ENCODE data around the gene SAT1.
"Not testable (repeated sequence)": the region's sequence is repeated elsewhere in the genome, so short reads cannot be mapped to it uniquely, and the experiment has no call there.

The SAT1 gene

GRCh38 chrX:23782863-23783588, at the start of gene SAT1:
TSS of gene SAT1 (plus strand) at chrX:23783173. CDS start at chrX:23783352, 179 bp downstream.
- peak; percentile 86 to 88 for DNase-seq (ENCODE audit: low read depth in 2 of 2)

- DNase-seq (ENCODE audit: low read depth in 2 of 2), result no peak
Observed at GRCh38 chrX:23736030-23736429, 46.9 kb upstream of the SAT1 start.

GRCh38 chrX:23737413-23737812, 45.6 kb upstream of the SAT1 start:
- DNase-seq (ENCODE audit: low read depth in 2 of 2), result no peak

DNA sequence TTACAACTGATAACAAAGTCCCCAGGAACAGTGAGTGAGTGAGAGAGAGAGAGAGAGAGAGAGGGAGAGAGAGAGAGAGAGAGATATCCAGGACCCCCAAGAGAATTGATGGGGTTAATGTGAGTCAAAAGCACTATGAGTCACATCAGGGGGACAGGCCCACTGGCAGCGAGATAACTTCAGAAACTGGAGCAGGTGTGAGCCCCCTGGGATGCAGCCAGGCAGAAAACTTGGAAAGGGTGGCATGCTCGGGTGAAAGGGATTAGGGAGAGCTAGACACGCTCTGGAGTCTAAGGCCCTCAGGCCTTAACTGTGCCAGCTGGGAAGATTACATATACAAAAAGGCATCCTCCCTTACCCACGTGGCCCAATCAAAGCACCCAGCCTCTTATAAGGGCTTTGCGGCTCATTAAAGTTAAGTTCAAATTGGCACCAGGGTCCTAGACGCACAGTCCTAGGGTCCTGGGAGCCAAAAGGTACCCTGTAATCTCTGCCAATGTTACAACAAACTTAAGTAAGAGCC, 40.7 kb upstream of the SAT1 start:
- no peak for DNase-seq (ENCODE audit: low read depth in 2 of 2)

GRCh38 chrX:23742697-23743622, 40.0 kb upstream of the SAT1 start, which contains the start of gene ACOT9:
TSS of gene ACOT9 (minus strand) at chrX:23743276. CDS start at chrX:23743144, 132 bp downstream.
- peak; percentile 60 to 61 for DNase-seq (ENCODE audit: low read depth in 2 of 2)

DNA sequence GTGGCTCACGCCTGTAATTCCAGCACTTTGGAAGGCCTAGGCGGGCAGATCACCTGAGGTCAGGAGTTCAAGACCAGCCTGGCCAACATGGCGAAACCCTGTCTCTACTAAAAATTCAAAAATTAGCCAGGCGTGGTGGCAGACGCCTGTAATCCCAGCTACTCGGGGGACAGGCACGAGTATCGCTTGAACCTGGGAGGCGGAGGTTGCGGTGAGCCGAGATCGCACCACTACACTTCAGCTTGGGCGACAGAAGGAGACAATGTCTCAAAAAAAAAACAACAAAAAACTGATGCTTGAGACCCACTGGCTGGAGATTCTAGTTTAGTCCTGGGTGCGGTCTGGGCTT, 39.4 kb upstream of the SAT1 start:
- DNase-seq (ENCODE audit: low read depth in 2 of 2), result not testable (repeated sequence)

GRCh38 chrX:23745786-23746185, 37.2 kb upstream of the SAT1 start:
- no peak for DNase-seq (ENCODE audit: low read depth in 2 of 2)

GRCh38 chrX:23749129-23749528, 33.8 kb upstream of the SAT1 start:
- no peak for DNase-seq (ENCODE audit: low read depth in 2 of 2)

DNA sequence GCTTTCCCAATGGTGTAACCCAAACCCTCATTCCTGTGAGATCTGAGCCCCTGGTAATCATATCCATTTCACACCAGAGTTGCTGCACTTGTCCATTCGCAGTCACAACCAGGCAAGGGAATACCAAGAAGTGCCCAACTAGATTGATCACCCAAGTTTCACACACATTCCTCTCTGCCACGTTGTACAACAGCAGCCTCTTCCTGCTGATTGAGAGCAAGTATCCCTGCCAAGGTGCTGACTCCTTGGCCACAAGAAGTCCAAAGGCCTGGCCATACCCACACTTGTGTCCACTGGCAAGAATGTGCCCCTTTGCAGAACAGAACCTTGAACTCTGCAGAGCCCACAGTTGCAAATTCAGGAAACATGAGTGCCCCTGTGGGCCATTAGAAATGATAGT, 33.4 kb upstream of the SAT1 start:
- no peak for DNase-seq (ENCODE audit: low read depth in 2 of 2)

GRCh38 chrX:23752740-23753415, 30.1 kb upstream of the SAT1 start:
- DNase-seq (ENCODE audit: low read depth in 2 of 2), result no peak

DNA sequence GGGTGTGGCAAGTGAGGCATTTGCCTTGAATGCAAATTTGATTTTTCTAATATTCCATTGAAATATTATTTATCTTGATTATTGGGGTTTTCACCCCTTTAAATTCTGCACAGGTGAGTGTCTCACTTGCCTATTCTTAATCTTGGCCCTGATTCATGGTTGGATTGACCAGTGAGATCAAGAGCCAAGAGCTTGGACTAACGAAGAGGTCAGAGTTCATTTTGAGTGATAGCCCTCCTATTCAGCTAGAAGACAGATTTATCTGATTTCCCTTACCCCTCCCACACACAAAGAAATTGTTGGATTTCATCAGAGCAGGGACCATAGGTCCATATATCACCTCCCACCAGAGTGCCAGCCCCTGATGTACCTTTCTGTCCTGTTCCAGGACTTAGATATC, 28.3 kb upstream of the SAT1 start:
- DNase-seq (ENCODE audit: low read depth in 2 of 2), result no peak

DNA sequence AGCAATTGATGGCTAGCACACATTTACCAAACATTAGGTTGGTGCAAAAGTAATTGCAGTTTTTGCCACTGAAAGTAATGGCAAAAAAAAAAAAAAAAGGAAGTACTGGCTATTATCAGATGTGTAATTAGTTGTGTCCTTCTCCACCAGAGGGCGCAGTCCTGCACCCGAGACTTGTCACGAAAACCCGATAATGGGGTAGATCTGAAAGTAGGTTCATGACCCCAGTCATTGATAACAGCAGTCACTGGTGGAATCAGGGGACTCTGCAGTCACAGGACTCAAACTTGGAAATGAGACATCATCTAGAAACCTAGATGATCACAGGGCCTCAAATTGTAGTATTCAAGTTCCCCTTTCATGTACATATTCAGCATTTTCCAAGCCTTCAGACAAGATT, 26.8 kb upstream of the SAT1 start:
- DNase-seq (ENCODE audit: low read depth in 2 of 2), result peak; percentile 16 to 28

DNA sequence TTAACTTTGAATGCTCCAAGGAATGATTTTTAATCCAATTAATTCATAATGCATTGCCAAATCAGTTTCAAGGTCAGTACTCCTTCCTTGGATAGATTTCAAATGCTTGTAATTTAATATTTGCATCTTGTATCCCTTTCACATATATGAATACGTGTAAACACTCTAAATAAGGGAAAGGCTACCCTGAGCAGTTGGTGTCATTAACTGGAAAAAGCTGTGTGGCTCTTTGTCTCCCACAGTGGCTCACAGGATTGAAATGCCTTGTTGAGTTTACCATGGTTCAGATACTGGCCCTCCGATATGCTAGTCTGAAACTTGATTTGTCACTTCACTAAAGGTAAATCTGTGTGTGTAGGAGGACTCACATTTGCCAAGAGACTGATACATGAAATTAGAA, 23.2 kb upstream of the SAT1 start:
- DNase-seq (ENCODE audit: low read depth in 2 of 2), result no peak

GRCh38 chrX:23764188-23764984, 18.6 kb upstream of the SAT1 start:
- no peak for DNase-seq (ENCODE audit: low read depth in 2 of 2)

GRCh38 chrX:23765449-23765848, 17.5 kb upstream of the SAT1 start:
- no peak for DNase-seq (ENCODE audit: low read depth in 2 of 2)

GRCh38 chrX:23765868-23766267, 17.1 kb upstream of the SAT1 start:
- no peak for DNase-seq (ENCODE audit: low read depth in 2 of 2)

DNA sequence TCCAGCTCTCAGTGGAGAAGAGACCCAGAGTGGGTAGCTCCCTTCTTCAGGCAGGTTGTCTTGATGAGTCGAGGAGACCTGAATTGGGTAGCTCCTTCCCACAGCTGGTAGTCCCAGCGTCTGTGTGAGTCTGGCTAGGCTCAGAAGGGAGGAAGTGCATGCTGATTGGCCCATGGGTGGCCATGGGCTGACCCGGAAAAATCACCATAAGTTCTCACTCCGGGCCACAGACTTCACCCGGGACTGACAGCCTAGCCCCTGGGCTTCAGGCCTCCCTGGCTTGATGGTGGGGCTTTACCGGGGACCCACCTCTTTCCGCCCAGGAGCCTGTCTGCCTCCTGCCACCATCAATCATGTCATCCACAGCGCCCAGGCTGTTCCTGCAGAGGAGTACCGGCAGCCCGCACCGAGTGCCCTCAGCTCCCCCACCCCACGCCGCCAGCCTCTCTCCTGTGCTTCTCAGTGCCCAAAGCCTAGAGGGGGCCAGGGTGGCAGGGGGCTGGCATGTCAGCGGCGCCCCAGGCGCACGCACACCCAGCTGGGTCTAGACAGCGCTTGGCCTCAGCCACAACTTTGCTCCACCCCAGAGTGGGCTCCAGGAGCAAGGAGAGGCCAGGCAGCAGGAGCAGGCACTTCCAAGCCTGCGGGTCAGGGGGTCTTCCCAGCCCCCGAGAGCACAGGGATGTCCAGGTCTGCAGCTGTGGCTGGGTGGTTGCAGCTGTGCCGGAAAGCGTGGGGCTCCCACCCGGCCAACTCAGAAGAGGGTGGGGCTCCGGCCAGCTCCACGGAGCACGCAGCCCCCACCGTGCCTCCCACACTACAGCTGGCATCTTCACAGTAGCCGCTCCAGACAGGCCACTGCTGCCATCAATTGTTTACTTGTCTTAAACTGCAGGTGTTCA, 16.1 kb upstream of the SAT1 start:
- DNase-seq (ENCODE audit: low read depth in 2 of 2), result no peak

DNA sequence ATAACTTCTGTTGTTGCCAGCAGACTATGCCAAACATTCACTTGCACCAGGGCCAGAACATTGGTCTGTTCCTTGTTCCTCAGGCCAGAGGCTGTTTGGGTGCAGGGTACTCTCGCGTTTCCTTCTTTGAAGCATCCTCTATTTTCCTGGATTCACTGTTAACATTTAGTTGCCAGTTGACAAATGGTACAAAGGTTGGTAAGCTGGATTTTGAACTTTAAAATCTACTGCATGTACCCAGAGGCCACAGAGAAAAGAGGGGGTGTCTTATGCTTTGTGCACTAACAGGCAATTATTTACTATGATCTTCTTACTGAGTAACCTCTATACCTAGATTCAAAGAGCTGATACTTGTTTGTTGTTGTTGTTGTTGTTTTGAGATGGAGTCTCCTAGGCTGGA, 12.8 kb upstream of the SAT1 start:
- no peak for DNase-seq (ENCODE audit: low read depth in 2 of 2)

GRCh38 chrX:23771086-23771485, 11.9 kb upstream of the SAT1 start:
- DNase-seq (ENCODE audit: low read depth in 2 of 2), result not testable (repeated sequence)

GRCh38 chrX:23773601-23774175, 9.3 kb upstream of the SAT1 start:
- no peak for DNase-seq (ENCODE audit: low read depth in 2 of 2)
